Stomach (tissue), 9 donors: Measurements from ENCODE around the gene WIPF2. TPM values are rescaled to one million over a fixed set of nuclear protein-coding genes. Genes with fewer than 3 reads are reported as not detected.

Experiments
- DNase-seq, 2 donors: peaks; one replicate each; pipeline versions ENCODE4 v3.0.0 to v3.0.0-alpha.2; 2013 to 2019
- H3K27ac ChIP-seq, 5 donors: fragments of 200-600 bp in 4 of 5; sonication (generic) in 4 of 5; one replicate each; pipeline ENCODE4 v1.5.1; 2013 to 2019; ENCODE audit warnings: mild to moderate bottlenecking in 1 of 5, moderate library complexity in 1 of 5
- H3K27me3 ChIP-seq, 3 donors: fragments of 200-600 bp; sonication (generic); one replicate each; pipeline ENCODE4 v1.5.1; 2017 to 2019; ENCODE audit warnings: mixed run types in 1 of 3
- H3K36me3 ChIP-seq, 4 donors: fragments of 200-600 bp; sonication (generic); 1 replicate in 3 of 4; 2 replicates in 1 of 4; pipeline ENCODE4 v1.5.1; 2016 to 2019
- H3K4me1 ChIP-seq, 4 donors: fragments of 200-600 bp; sonication (generic); one replicate each; pipeline ENCODE4 v1.5.1; 2016 to 2019
- H3K4me3 ChIP-seq, 4 donors: fragments of 200-600 bp; sonication (generic) in 3 of 4; one replicate each; pipeline ENCODE4 v1.5.1; 2016 to 2019; ENCODE audit warnings: mild to moderate bottlenecking in 1 of 4
- H3K9me3 ChIP-seq, 4 donors: fragments of 200-600 bp; sonication (generic); one replicate each; pipeline ENCODE4 v1.5.1; 2016 to 2019
- EP300 ChIP-seq: sonication (generic); formaldehyde crosslinking; IDR thresholded peaks from one replicate; pipeline ENCODE4 v1.6.1; 2017; ENCODE audit warnings: antibody characterized with exemption
- POLR2A ChIP-seq, 4 donors: fragments of 450-650 bp; IDR thresholded peaks; one replicate each; pipeline ENCODE4 v1.6.1; 2016; ENCODE audit warnings: antibody characterized with exemption in 4 of 4, control low read depth in 2 of 4, mild to moderate bottlenecking in 1 of 4, moderate library complexity in 1 of 4
- POLR2AphosphoS5 ChIP-seq, 3 donors: sonication (generic); formaldehyde crosslinking; IDR thresholded peaks; one replicate each; pipeline ENCODE4 v1.6.1; 2016; ENCODE audit warnings: antibody characterized with exemption in 3 of 3
- WGBS, 5 donors: extraction: QIAGEN DNeasy Blood & Tissue Kit in 3 of 5; methylation state at CpG; one replicate each; pipeline versions ENCODE4 v1.1.5 to v1.1.7; 2013 to 2018; 5-methylcytosine and 5-hydroxymethylcytosine counted together
- intact Hi-C: fragments of 100-400 bp; cut with DNase I; formaldehyde crosslinking; loops from one replicate; pipeline ENCODE4 v1.15.1; 2023; ENCODE audit warnings: low total_unique reads
- polyA plus RNA-seq, 3 donors: library from polyadenylated mRNA; stranded (reverse); fragments of 200-250 nt; gene quantifications; one replicate each; pipeline ENCODE4 v1.2.3, GENCODE V29; 2013
- total RNA-seq, 5 donors: library from RNA; depleted of rRNA; stranded (reverse); fragments of >200 nt; gene quantifications; one replicate each; pipeline versions ENCODE4 v1.1.0 to v1.2.3, GENCODE V29; 2014 to 2016
- TF ChIP-seq, protein P1 (sequence below), 7 experiments: fragments of 450-650 bp in 4 of 7; fragments of 200-600 bp in 3 of 7; sonication (generic) in 3 of 7; IDR thresholded peaks; one replicate each; pipeline ENCODE4 v1.5.1; 2016 to 2019; ENCODE audit warnings: antibody characterized with exemption in 7 of 7, control low read depth in 2 of 7, mild to moderate bottlenecking in 1 of 7
- donor health status: healthy with polysubstance abuse.
- donor health status: Bipolar disorder and iron deficiency.
- donor health status: healthy.

The WIPF2 gene
- total and polyA plus RNA-seq, 8 donors = 1.4 to 40.6 (median 13.5) TPM

DNA sequence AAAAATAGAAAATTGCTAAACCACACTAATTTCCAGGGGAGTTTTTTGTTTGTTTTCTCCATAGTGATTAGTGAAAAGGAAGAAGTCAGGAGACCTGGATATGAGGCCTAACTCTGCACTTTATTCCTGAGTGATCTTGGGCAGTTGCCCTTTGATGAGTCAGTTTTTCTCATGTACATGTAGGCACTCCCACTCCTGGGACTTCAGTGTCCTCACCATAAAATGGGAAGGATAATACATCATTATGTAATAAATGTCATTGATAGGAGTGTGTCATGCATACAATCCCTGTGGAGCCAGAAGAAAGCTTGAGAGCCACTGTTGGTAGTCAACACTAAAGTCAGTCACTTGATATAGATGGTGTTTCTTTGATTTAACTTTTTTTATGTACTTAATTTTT, 32.5 kb downstream of the WIPF2 start:
- TF ChIP-seq POLR2A (IDR thresholded peaks at IDR 0.05) = no peak
- TF ChIP-seq, protein P1, sequence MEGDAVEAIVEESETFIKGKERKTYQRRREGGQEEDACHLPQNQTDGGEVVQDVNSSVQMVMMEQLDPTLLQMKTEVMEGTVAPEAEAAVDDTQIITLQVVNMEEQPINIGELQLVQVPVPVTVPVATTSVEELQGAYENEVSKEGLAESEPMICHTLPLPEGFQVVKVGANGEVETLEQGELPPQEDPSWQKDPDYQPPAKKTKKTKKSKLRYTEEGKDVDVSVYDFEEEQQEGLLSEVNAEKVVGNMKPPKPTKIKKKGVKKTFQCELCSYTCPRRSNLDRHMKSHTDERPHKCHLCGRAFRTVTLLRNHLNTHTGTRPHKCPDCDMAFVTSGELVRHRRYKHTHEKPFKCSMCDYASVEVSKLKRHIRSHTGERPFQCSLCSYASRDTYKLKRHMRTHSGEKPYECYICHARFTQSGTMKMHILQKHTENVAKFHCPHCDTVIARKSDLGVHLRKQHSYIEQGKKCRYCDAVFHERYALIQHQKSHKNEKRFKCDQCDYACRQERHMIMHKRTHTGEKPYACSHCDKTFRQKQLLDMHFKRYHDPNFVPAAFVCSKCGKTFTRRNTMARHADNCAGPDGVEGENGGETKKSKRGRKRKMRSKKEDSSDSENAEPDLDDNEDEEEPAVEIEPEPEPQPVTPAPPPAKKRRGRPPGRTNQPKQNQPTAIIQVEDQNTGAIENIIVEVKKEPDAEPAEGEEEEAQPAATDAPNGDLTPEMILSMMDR (IDR thresholded peaks at IDR 0.05) = no peak
- no peak for TF ChIP-seq EP300
- TF ChIP-seq POLR2AphosphoS5 (IDR thresholded peaks at IDR 0.05) = peak in 1 of 3 donors; percentile 13
- Histone ChIP-seq H3K4me3 (no peak overlapping the region), H3K27me3 (no peaks in the 10 kb centered on the region), H3K4me1 (peaks cover 0 to 39% (median 14%) of the 10 kb centered on the region in 4 donors), H3K36me3 (peaks cover under 1 to 6% (median 5%) of the 10 kb centered on the region in 4 donors), H3K27ac (no peak overlapping the region), H3K9me3 (no peaks in the 10 kb centered on the region)
- peak in 1 of 2 donors; percentile 58 for DNase-seq
- intact Hi-C loops = no loop called here

DNA sequence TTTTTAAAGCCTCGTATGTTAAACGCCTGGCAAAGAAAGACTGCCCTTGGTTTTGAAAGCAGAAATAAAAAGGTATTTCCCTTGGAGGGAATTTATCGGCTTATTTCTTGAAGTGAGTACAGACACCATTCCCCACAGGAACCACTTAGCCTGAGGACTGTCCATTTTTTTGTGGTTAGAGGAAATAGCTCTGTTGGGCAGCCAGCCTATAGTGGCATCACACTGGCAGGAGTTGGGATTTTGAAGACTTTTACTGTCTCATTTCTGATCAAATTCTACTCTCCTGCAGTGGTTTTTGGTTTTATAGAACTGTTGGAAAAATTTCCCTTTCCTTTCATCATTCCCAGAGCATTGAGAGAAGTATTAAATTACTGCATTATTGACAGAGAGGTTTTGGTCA, 34.5 kb downstream of the WIPF2 start:
- intact Hi-C loops = no loop called here
- Histone ChIP-seq H3K27ac (no peak overlapping the region), H3K27me3 (no peaks in the 10 kb centered on the region), H3K9me3 (no peaks in the 10 kb centered on the region), H3K36me3 (peaks cover 19 to 26% (median 25%) of the 10 kb centered on the region in 4 donors), H3K4me3 (no peak overlapping the region), H3K4me1 (peaks cover 0 to 34% (median 12%) of the 10 kb centered on the region in 4 donors)
- DNase-seq = no peak
- TF ChIP-seq POLR2A (IDR thresholded peaks at IDR 0.05) = no peak
- TF ChIP-seq, protein P1 (IDR thresholded peaks at IDR 0.05) = no peak
- TF ChIP-seq EP300 = no peak
- TF ChIP-seq POLR2AphosphoS5 (IDR thresholded peaks at IDR 0.05) = no peak
- WGBS, 5 donors = 91 to 95% (median 94%) methylated on average over 3 of the region's 3 CpGs

DNA sequence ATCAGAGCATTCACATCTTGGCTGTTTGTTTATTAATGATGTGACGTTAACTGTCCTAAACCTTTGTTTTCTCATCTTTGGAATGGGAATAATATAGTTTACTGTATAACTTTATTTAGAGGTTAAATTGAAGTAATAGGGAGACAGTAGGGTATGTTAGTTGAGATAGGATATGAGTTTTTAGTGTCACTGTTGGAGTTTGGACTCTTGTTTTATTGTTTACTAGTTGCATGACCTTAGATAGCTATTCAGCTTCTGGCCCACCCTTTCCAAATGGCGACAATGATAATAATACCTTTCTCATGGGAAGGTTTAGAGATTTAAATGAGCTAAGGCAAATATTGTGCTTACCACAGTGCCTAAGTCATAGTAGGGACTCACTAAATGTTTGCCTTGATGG, 40.4 kb downstream of the WIPF2 start:
- Histone ChIP-seq H3K27ac (no peak overlapping the region), H3K27me3 (no peaks in the 10 kb centered on the region), H3K4me3 (no peak overlapping the region), H3K36me3 (peaks cover 52 to 84% (median 83%) of the 10 kb centered on the region in 4 donors), H3K4me1 (no peaks in the 10 kb centered on the region), H3K9me3 (no peaks in the 10 kb centered on the region)
- intact Hi-C loops = no loop called here
- no peak for DNase-seq
- 78 to 86% (median 83%) methylated on average over 2 of the region's 2 CpGs for WGBS, 5 donors
- no peak for TF ChIP-seq POLR2A (IDR thresholded peaks at IDR 0.05)
- no peak for TF ChIP-seq POLR2AphosphoS5 (IDR thresholded peaks at IDR 0.05)
- TF ChIP-seq, protein P1 (IDR thresholded peaks at IDR 0.05) = no peak
- no peak for TF ChIP-seq EP300

DNA sequence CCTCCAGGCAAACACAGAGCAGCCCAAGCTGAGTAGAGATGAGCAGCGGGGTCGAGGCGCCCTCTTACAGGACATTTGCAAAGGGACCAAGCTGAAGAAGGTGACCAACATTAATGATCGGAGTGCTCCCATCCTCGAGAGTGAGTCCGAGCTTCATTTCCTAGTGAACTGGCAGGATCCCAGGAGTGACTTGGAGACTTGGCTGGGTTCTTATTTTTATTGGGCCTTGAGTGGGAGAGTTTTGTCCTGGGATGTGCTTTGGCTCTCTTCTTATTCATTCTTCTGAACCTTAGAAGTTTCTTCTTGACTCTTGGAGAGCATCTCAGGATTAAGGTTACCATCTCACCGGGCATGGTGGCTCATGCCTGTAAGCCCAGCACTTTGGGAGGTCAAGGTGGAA, 41.4 kb downstream of the WIPF2 start:
- peaks cover 62 to 94% (median 94%) of the 10 kb centered on the region in 4 donors for H3K36me3 ChIP-seq
- WGBS, 5 donors = 86 to 99% (median 92%) methylated on average over 7 of the region's 7 CpGs
- no peak overlapping the region for H3K27ac ChIP-seq
- H3K4me3 ChIP-seq = no peak overlapping the region
- TF ChIP-seq, protein P1 (IDR thresholded peaks at IDR 0.05) = no peak
- no peak for TF ChIP-seq EP300
- H3K4me1 ChIP-seq = no peaks in the 10 kb centered on the region
- H3K27me3 ChIP-seq = no peaks in the 10 kb centered on the region
- intact Hi-C loops = no loop called here
- H3K9me3 ChIP-seq = no peaks in the 10 kb centered on the region
- DNase-seq = no peak
